A549 (cell line): ENCODE results near the gene CDC42SE2. TPM values are rescaled to one million over a fixed set of nuclear protein-coding genes. Genes with fewer than 3 reads are reported as not detected.
A peak's percentile ranks its signal among the peaks of the same experiment; 100 is the strongest.

Experiments
- ATAC-seq, 2 experiments: fragments of 200-7000 bp in 1 of 2; fragments of >200 bp in 1 of 2; cut with Nextera tagmentation in 1 of 2; cut with Tn5 transposase in 1 of 2; 3 replicates each; pipeline versions ENCODE4 v1.8.0 to v1.9.1; 2018 to 2020; ENCODE audit warnings: mild to moderate bottlenecking in 1 of 2, moderate library complexity in 1 of 2
- CTCF ChIA-PET: fragments of 300-600 bp; sonication (Branson Sonifier 250); formaldehyde crosslinking; extraction: SDS; loops from one replicate; lab custom pipeline; 2021; ENCODE audit warnings: antibody characterized with exemption, inconsistent platforms; lab: Yijun Ruan, JAX
- POLR2A ChIA-PET: fragments of 350-600 bp; formaldehyde crosslinking; extraction: SDS; loops from one replicate; lab custom pipeline; 2021; ENCODE audit warnings: antibody characterized with exemption, inconsistent platforms; lab: Yijun Ruan, JAX
- DNase-seq, 2 experiments: peaks; one replicate each; pipeline versions ENCODE4 v3.0.0 to v3.0.0-alpha.2; 2011 to 2016; ENCODE audit warnings: low read depth in 1 of 2, low spot score in 1 of 2
- FAIRE-seq: peaks from 2 replicates; lab custom pipeline; 2011; peaks lifted over from hg19 to GRCh38; lab: Jason Lieb, UNC
- H3K27ac ChIP-seq, 2 experiments: fragments of >200 bp; sonication (Bioruptor Twin); formaldehyde crosslinking; 3 replicates each; pipeline ENCODE4 v1.5.1; 2016 to 2017
- H3K4me1 ChIP-seq: fragments of >200 bp; sonication (Bioruptor Twin); formaldehyde crosslinking; 3 replicates; pipeline ENCODE4 v1.6.1; 2016
- H3K4me2 ChIP-seq: fragments of >200 bp; sonication (Bioruptor Twin); formaldehyde crosslinking; 3 replicates; pipeline ENCODE4 v1.6.1; 2016
- H3K4me3 ChIP-seq: fragments of >200 bp; sonication (Bioruptor Twin); formaldehyde crosslinking; 3 replicates; pipeline ENCODE4 v1.5.1; 2016
- H3K9me3 ChIP-seq: fragments of >200 bp; sonication (Bioruptor Twin); formaldehyde crosslinking; 3 replicates; pipeline ENCODE4 v1.6.1; 2016
- CEBPB ChIP-seq, 2 experiments: fragments of >200 bp in 1 of 2; sonication (Bioruptor Twin) in 1 of 2; formaldehyde crosslinking in 1 of 2; IDR thresholded peaks; 2 replicates each; pipeline ENCODE4 v1.6.1; 2012 to 2016
- FOSB ChIP-seq: fragments of 250-450 bp; sonication (Bioruptor Pico); IDR thresholded peaks from 2 replicates; pipeline ENCODE4 v1.5.0; 2020; ENCODE audit warnings: mild to moderate bottlenecking, moderate library complexity
- FOSL2 ChIP-seq, 2 experiments: fragments of 450-650 bp in 1 of 2; fragments of >200 bp in 1 of 2; sonication (Bioruptor Twin) in 1 of 2; formaldehyde crosslinking; IDR thresholded peaks; 2 replicates each; pipeline versions ENCODE4 v1.5.0 to v1.6.1; 2016 to 2020; ENCODE audit warnings: mild to moderate bottlenecking in 1 of 2, moderate library complexity in 1 of 2
- JUN ChIP-seq, 2 experiments: fragments of >200 bp; sonication (Bioruptor Twin); formaldehyde crosslinking; IDR thresholded peaks; 2 replicates in 1 of 2; 3 replicates in 1 of 2; pipeline ENCODE4 v1.6.1; 2016 to 2017
- KDM5A ChIP-seq: fragments of 200-600 bp; sonication (generic); IDR thresholded peaks from 2 replicates; pipeline ENCODE4 v1.6.1; 2016; ENCODE audit warnings: antibody characterized with exemption, mild to moderate bottlenecking
- PHF8 ChIP-seq: fragments of 200-600 bp; sonication (generic); IDR thresholded peaks from 2 replicates; pipeline ENCODE4 v1.6.1; 2016; ENCODE audit warnings: low read depth, mild to moderate bottlenecking, antibody characterized with exemption, moderate library complexity, borderline replicate concordance
- POLR2A ChIP-seq: IDR thresholded peaks from 2 replicates; pipeline ENCODE4 v1.6.1; 2012; ENCODE audit warnings: mild to moderate bottlenecking, low read length
- RAD21 ChIP-seq, 2 experiments: fragments of >200 bp in 1 of 2; sonication (Bioruptor Twin) in 1 of 2; formaldehyde crosslinking in 1 of 2; IDR thresholded peaks in 1 of 2; conservative IDR thresholded peaks in 1 of 2; 2 replicates in 1 of 2; 3 replicates in 1 of 2; pipeline ENCODE4 v1.6.1; 2012 to 2018; ENCODE audit warnings: inconsistent platforms in 1 of 2
- RFX5 ChIP-seq: fragments of 450-650 bp; IDR thresholded peaks from 2 replicates; pipeline ENCODE4 v1.7.1; 2014; ENCODE audit warnings: antibody characterized with exemption, mild to moderate bottlenecking, moderate library complexity
- WGBS: methylation state at CpG from one replicate; pipeline ENCODE4 v1.1.6; 2017; ENCODE audit errors: missing lambda C conversion rate; 5-methylcytosine and 5-hydroxymethylcytosine counted together
- polyA minus RNA-seq: library from RNA; depleted of rRNA, polyadenylated mRNA; stranded (reverse); fragments of >200 nt; gene quantifications from 2 replicates; pipeline ENCODE4 v1.2.3, GENCODE V29; 2011; rRNA and poly(A)+ RNA removed
- polyA plus RNA-seq, 4 experiments: library from polyadenylated mRNA; depleted of rRNA in 3 of 4; stranded (reverse); fragments of >200 nt; fragmentation: RNase III in 1 of 4; extraction: RNeasy Plus Mini Kit Qiagen cat#74134 plus additional on column Dnase treatment in 1 of 4; gene quantifications; 2 replicates in 3 of 4; 3 replicates in 1 of 4; pipeline ENCODE4 v1.2.3, GENCODE V29; 2011 to 2017
- TF ChIP-seq, protein P1 (sequence below): IDR thresholded peaks from 2 replicates; pipeline ENCODE4 v1.6.1; 2012
- TF ChIP-seq, protein P2 (sequence below): fragments of 250-450 bp; sonication (Bioruptor Pico); IDR thresholded peaks from 2 replicates; pipeline ENCODE4 v1.5.0; 2020; ENCODE audit warnings: low read depth, mild to moderate bottlenecking, moderate library complexity
- TF ChIP-seq, protein P3 (sequence below): fragments of >200 bp; sonication (Bioruptor Twin); formaldehyde crosslinking; IDR thresholded peaks from 3 replicates; pipeline ENCODE4 v1.6.1; 2016
- TF ChIP-seq, protein P4 (sequence below): fragments of 250-450 bp; sonication (Bioruptor Pico); IDR thresholded peaks from 2 replicates; pipeline ENCODE4 v1.5.0; 2021; ENCODE audit warnings: mild to moderate bottlenecking, moderate library complexity, borderline replicate concordance
- TF ChIP-seq, protein P5 (sequence below): IDR thresholded peaks from 2 replicates; pipeline ENCODE4 v1.6.1; 2012
- TF ChIP-seq, protein P6 (sequence below): IDR thresholded peaks from 2 replicates; pipeline ENCODE4 v1.6.1; 2012; ENCODE audit warnings: low read depth, borderline replicate concordance
- TF ChIP-seq, protein P7 (sequence below): fragments of >200 bp; sonication (Bioruptor Twin); formaldehyde crosslinking; IDR thresholded peaks from 3 replicates; pipeline ENCODE4 v1.5.1; 2016

CDC42SE2 gene, protein sequence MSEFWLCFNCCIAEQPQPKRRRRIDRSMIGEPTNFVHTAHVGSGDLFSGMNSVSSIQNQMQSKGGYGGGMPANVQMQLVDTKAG
- polyA plus RNA-seq (2011; rRNA removed), result 48.7 and 66.4 TPM in 2 replicates
- polyA plus RNA-seq (2012; cell fraction: cytosol; rRNA removed), result 11.7 and 12.6 TPM in 2 replicates
- polyA plus RNA-seq (2012; cell fraction: nucleus; rRNA removed), result 3.4 and 7.3 TPM in 2 replicates
- polyA plus RNA-seq (2017; fragmentation: RNase III; extraction: RNeasy Plus Mini Kit Qiagen cat#74134 plus additional on column Dnase treatment), result 25.7 to 27.1 TPM (median 25.8 TPM) in 3 replicates
- polyA minus RNA-seq, result 26.0 and 30.8 TPM in 2 replicates

DNA sequence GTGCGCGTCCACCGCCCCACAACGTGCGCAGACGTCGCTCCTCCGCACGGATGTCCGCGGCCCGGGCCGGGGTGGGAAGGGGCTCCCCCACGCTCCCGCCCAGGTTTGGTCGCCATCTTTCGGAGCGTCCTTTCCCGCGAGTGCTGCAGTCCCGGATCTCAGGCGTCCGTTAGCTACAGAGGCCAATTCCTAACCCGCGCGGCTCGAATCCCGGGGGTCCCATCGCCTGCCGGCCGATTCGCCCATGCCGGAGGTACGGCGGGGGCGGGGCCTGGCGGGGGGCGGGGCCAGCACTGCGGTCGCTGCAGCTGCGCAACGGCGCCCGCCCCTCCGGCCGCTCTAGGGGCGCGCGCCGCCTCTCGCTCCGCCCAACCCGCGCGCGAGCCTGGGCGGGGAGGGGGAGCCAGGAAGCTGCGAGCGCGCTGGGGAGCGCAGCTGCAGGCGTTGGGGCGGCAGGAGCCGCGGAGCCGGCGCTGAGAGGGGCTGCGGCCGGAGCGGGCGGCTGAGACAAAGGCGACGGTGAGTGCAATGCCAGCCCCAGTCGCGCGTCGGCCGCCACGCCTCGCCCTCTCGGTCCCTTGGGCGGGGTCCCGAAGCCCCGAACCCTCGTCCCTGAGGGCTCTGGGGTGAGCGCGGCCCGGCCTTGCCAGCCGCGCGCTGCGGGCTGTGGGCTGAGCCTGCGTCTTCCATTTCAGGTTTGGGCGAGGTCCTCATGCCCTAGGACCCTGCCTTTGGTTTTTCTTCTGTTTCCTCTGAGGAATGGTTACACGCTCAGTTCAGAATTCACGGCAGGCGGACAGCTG, at the start of gene CDC42SE2:
TSS of gene CDC42SE2 (plus strand) at position 406 of the 803 bp plus-strand sequence. CDS start 95,441 bp downstream, outside the sequence.
- ChIA-PET POLR2A (interaction anchor here (0.5 to 3.6 kb wide), 18 partner anchors 11 to 302 kb away, joined by 3 to 27 read pairs (median 4); partner anchors contain the start of gene HINT1), CTCF (interaction anchor here (0.6 to 3.0 kb wide), 10 partner anchors 10 to 159 kb away, joined by 3 to 19 read pairs (median 4); no protein-coding TSS in a partner anchor)
- peak within 1 kb of the TSS; percentile 98 to 99 for H3K27ac ChIP-seq
- ATAC-seq, result peak; percentile 91 to 97
- TF ChIP-seq JUN (IDR thresholded peaks at IDR 0.05), result peak; percentile 76 to 78
- peak; percentile 94 for TF ChIP-seq PHF8
- TF ChIP-seq KDM5A, result no peak
- TF ChIP-seq, protein P1, sequence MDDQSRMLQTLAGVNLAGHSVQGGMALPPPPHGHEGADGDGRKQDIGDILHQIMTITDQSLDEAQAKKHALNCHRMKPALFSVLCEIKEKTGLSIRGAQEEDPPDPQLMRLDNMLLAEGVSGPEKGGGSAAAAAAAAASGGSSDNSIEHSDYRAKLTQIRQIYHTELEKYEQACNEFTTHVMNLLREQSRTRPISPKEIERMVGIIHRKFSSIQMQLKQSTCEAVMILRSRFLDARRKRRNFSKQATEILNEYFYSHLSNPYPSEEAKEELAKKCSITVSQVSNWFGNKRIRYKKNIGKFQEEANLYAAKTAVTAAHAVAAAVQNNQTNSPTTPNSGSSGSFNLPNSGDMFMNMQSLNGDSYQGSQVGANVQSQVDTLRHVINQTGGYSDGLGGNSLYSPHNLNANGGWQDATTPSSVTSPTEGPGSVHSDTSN, result peak; percentile 22; the same call in 1 of the 2 replicates
- TF ChIP-seq, protein P2, sequence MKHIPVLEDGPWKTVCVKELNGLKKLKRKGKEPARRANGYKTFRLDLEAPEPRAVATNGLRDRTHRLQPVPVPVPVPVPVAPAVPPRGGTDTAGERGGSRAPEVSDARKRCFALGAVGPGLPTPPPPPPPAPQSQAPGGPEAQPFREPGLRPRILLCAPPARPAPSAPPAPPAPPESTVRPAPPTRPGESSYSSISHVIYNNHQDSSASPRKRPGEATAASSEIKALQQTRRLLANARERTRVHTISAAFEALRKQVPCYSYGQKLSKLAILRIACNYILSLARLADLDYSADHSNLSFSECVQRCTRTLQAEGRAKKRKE (CRISPR knock-in tag), result no peak
- TF ChIP-seq, protein P3, sequence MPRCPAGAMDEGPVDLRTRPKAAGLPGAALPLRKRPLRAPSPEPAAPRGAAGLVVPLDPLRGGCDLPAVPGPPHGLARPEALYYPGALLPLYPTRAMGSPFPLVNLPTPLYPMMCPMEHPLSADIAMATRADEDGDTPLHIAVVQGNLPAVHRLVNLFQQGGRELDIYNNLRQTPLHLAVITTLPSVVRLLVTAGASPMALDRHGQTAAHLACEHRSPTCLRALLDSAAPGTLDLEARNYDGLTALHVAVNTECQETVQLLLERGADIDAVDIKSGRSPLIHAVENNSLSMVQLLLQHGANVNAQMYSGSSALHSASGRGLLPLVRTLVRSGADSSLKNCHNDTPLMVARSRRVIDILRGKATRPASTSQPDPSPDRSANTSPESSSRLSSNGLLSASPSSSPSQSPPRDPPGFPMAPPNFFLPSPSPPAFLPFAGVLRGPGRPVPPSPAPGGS, result peak; percentile 65
- TF ChIP-seq, protein P4, sequence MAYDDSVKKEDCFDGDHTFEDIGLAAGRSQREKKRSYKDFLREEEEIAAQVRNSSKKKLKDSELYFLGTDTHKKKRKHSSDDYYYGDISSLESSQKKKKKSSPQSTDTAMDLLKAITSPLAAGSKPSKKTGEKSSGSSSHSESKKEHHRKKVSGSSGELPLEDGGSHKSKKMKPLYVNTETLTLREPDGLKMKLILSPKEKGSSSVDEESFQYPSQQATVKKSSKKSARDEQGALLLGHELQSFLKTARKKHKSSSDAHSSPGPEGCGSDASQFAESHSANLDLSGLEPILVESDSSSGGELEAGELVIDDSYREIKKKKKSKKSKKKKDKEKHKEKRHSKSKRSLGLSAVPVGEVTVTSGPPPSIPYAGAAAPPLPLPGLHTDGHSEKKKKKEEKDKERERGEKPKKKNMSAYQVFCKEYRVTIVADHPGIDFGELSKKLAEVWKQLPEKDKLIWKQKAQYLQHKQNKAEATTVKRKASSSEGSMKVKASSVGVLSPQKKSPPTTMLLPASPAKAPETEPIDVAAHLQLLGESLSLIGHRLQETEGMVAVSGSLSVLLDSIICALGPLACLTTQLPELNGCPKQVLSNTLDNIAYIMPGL (CRISPR knock-in tag), result no peak
- TF ChIP-seq, protein P5, sequence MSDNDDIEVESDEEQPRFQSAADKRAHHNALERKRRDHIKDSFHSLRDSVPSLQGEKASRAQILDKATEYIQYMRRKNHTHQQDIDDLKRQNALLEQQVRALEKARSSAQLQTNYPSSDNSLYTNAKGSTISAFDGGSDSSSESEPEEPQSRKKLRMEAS, result peak; percentile 39
- TF ChIP-seq RAD21 (conservative IDR thresholded peaks at IDR 0.05 in 1 of 2, IDR thresholded peaks at IDR 0.05 in 1 of 2), result peak in 1 of 2 experiments; percentile 31; a peak in 1 of 5 replicates
- TF ChIP-seq FOSL2 (IDR thresholded peaks at IDR 0.05), result no peak
- no peak for TF ChIP-seq FOSL2 (CRISPR knock-in tag; IDR thresholded peaks at IDR 0.05)
- TF ChIP-seq POLR2A, result peak; percentile 88
- TF ChIP-seq, protein P6, sequence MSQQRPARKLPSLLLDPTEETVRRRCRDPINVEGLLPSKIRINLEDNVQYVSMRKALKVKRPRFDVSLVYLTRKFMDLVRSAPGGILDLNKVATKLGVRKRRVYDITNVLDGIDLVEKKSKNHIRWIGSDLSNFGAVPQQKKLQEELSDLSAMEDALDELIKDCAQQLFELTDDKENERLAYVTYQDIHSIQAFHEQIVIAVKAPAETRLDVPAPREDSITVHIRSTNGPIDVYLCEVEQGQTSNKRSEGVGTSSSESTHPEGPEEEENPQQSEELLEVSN, result no peak
- no peak for TF ChIP-seq FOSB (CRISPR knock-in tag)
- TF ChIP-seq, protein P7, sequence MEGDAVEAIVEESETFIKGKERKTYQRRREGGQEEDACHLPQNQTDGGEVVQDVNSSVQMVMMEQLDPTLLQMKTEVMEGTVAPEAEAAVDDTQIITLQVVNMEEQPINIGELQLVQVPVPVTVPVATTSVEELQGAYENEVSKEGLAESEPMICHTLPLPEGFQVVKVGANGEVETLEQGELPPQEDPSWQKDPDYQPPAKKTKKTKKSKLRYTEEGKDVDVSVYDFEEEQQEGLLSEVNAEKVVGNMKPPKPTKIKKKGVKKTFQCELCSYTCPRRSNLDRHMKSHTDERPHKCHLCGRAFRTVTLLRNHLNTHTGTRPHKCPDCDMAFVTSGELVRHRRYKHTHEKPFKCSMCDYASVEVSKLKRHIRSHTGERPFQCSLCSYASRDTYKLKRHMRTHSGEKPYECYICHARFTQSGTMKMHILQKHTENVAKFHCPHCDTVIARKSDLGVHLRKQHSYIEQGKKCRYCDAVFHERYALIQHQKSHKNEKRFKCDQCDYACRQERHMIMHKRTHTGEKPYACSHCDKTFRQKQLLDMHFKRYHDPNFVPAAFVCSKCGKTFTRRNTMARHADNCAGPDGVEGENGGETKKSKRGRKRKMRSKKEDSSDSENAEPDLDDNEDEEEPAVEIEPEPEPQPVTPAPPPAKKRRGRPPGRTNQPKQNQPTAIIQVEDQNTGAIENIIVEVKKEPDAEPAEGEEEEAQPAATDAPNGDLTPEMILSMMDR, result no peak
- no peak for TF ChIP-seq CEBPB (IDR thresholded peaks at IDR 0.05)
- TF ChIP-seq RFX5, result no peak
- DNase-seq, result peak; percentile 70 to 81
- H3K4me3 ChIP-seq, result peak within 1 kb of the TSS; percentile 97
- H3K4me2 ChIP-seq, result peak within 1 kb of the TSS; percentile 82
- FAIRE-seq, result no peak
- no peaks in the 10 kb centered on the region for H3K9me3 ChIP-seq
- WGBS, result 3% methylated on average over 10 of the region's 97 CpGs
- H3K4me1 ChIP-seq, result peaks cover 20% of the 10 kb centered on the region; the same call in 2 of the 3 replicates
